LNCaP clone FGC (cell line): Measurements from ENCODE around the gene NADSYN1.

Source experiments
- DNase-seq: peaks from one replicate; pipeline ENCODE4 v3.0.0-alpha.2; 2011; ENCODE audit warnings: low read depth
- H3K4me3 ChIP-seq: 2 replicates; pipeline ENCODE4 v1.5.1; 2011; ENCODE audit warnings: mild to moderate bottlenecking, low read depth, low read length, control low read depth
- TF ChIP-seq, protein P1 (sequence below): IDR thresholded peaks from 2 replicates; pipeline ENCODE4 v1.5.1; 2012; ENCODE audit warnings: mild to moderate bottlenecking; ENCODE audit not compliant: control insufficient read depth, insufficient read depth; ENCODE audit errors: extremely low read depth

Gene NADSYN1

DNA sequence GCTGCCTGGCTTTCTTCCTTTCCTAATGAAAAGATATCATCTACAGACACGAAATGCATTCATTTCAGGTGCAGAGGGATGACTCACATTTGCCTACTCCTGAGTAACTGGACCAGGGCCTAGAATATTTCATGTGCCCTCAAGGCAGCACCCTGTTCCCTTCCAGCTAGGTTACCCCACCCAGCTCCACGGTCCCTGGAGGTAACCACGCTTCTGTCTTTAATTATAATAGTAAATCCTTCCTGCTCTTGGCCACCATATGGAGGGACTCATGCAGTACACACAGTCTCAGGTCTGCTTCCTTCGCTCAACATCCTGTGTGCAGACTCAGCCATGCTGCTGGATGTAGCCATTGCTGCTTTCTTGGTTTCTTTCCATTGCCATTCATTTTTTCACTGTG is 27.1 kb upstream of the NADSYN1 start:
- DNase-seq, result peak; percentile 31
- TF ChIP-seq, protein P1, sequence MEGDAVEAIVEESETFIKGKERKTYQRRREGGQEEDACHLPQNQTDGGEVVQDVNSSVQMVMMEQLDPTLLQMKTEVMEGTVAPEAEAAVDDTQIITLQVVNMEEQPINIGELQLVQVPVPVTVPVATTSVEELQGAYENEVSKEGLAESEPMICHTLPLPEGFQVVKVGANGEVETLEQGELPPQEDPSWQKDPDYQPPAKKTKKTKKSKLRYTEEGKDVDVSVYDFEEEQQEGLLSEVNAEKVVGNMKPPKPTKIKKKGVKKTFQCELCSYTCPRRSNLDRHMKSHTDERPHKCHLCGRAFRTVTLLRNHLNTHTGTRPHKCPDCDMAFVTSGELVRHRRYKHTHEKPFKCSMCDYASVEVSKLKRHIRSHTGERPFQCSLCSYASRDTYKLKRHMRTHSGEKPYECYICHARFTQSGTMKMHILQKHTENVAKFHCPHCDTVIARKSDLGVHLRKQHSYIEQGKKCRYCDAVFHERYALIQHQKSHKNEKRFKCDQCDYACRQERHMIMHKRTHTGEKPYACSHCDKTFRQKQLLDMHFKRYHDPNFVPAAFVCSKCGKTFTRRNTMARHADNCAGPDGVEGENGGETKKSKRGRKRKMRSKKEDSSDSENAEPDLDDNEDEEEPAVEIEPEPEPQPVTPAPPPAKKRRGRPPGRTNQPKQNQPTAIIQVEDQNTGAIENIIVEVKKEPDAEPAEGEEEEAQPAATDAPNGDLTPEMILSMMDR, result no peak
- H3K4me3 ChIP-seq, result no peak overlapping the region

DNA sequence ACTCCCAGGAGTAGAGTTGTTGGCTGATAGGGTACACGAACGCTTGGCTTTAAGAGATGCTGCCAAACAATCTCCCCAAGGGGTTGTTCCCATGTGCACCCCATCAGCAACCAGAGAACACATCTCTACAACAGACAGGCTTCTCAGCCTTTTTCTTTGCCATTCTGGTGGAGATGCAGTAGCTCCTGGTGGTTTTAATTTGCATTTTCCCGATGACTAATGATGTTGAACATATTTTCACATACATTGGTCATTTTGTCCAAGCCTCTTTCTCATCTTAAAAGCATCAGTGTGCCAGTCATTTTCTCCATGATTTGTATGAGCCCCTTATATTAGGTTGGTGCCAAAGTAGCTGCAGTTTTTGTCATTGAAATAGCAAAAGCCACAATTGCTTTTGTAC is 26.6 kb upstream of the NADSYN1 start:
- H3K4me3 ChIP-seq, result no peak overlapping the region
- TF ChIP-seq, protein P1, result no peak
- DNase-seq, result no peak

DNA sequence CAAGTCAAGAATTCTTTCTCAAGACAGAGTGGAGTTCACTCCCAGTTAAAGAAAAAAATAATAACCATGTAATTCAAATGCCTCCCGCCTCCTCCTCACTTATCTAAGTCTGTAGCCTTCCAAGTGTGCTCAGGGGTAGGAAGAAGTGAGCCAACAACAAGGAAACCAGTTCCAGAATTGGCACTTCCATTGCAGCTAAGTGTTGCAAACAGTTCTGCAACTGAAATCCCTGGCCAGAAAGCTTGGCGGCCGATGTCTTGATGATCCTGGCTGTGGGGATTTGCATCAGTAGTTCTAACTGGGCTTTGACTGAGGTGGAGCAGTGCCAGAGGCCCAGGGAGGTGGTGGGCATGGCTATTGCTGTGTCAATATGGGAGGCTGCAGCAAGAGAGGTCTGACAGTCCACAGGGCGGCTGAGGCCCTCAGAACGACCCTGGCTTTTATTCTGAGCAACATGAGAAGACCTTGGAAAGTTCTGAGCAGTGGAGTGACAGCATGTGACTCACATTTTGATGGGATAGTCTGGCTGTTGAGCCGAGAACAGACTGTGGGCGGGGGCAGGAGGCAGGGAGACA is 24.1 kb upstream of the NADSYN1 start:
- no peak overlapping the region for H3K4me3 ChIP-seq
- TF ChIP-seq, protein P1, result no peak
- no peak for DNase-seq

DNA sequence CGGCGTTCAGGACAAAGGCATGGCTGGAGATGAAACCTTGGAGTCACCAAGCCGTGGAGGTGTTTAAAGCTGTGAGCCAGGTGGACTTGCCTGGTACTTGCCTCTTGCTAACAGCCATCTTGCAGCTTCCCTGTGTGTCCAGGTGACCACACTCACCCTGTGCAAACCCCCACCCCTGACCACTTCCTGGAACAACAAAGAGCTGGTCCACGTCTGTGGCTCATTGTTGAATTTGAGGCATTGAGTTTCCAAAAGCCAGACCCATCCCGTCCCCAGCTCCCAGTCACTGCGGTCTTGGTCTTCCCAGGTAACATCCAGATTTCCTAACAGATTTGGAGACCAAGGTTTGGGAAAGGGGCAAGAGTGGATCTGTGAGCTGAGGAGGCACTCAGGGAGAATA is 23.3 kb upstream of the NADSYN1 start:
- DNase-seq, result no peak
- H3K4me3 ChIP-seq, result no peak overlapping the region
- TF ChIP-seq, protein P1, result no peak

DNA sequence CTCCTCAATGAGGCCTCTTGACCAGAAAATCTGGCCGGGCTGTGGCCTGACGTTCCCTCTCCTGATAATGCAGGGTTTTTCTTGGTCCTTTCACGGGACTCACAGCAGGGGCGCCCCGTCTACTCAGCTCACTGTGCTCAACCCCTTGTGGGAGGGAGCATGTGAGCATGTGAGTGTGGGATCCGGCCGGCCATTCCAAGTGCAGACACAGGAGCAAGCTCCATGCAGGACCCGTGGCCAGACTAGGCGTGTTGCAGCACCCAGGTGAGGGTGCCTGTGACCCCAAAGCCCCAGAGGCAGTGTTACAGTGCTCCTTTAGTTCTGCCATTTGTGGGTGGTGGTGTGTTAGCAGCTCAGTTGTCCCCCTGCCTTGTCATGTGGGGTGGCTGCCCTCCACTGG is 22.8 kb upstream of the NADSYN1 start:
- TF ChIP-seq, protein P1, result no peak
- no peak for DNase-seq
- H3K4me3 ChIP-seq, result no peak overlapping the region

DNA sequence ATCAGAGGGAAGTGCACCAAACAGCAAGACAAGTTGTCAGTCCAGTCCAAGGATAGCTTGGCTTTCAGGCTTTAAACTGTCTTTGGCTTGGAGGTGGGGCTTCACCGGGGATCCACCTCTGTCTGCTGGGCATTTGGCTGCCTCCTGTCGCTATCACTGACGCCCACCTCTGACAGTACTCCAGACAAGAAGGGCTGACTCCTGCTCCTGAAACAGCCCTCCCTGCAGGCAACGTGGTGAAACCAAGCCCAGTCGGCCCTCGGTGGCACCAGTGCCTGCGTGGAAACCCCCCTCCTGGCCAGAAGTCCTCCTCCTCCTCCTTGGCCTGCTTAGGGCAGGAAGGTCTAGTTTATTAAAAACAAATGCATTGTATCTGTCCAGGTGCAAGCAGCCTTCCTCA is 21.7 kb upstream of the NADSYN1 start:
- TF ChIP-seq, protein P1, result no peak
- no peak overlapping the region for H3K4me3 ChIP-seq
- no peak for DNase-seq
